CD4-positive, alpha-beta T cell (primary cell): ENCODE measurements around the gene RELT. TPM values are rescaled to one million over a fixed set of nuclear protein-coding genes. Genes with fewer than 3 reads are reported as not detected.

Source experiments
- ATAC-seq: fragments of 200-7000 bp; cut with Tn5 transposase; one replicate; pipeline ENCODE4 v1.10.0; 2022; ENCODE audit warnings: mild to moderate bottlenecking; ENCODE audit not compliant: poor library complexity
- CTCF ChIA-PET: fragments of 350-600 bp; sonication (Branson Sonifier 250); formaldehyde crosslinking; loops from one replicate; lab custom pipeline; 2021; ENCODE audit warnings: antibody characterized with exemption, inconsistent platforms; lab: Charles Lee
- POLR2A ChIA-PET: fragments of 350-600 bp; sonication (Branson Sonifier 250); formaldehyde crosslinking; loops from one replicate; lab custom pipeline; 2021; ENCODE audit warnings: antibody characterized with exemption, inconsistent platforms; lab: Charles Lee
- DNase-seq, 14 experiments: peaks; one replicate each; pipeline ENCODE4 v3.0.0-alpha.2; 2013 to 2020; ENCODE audit warnings: mixed read lengths in 2 of 14
- H3K27ac ChIP-seq, 2 donors: one replicate each; pipeline versions ENCODE4 v1.5.1 to v1.7.0; 2013; ENCODE audit warnings: low read length in 2 of 2, low read depth in 1 of 2, mild to moderate bottlenecking in 1 of 2
- H3K27me3 ChIP-seq, 2 experiments: 1 replicate in 1 of 2; 2 replicates in 1 of 2; pipeline versions ENCODE4 v1.6.1 to v1.7.0; 2013; ENCODE audit warnings: low read length in 2 of 2, control low read depth in 1 of 2, mild to moderate bottlenecking in 1 of 2, moderate library complexity in 1 of 2; ENCODE audit not compliant: insufficient read depth in 2 of 2, control insufficient read depth in 1 of 2
- H3K36me3 ChIP-seq: one replicate; pipeline ENCODE4 v1.6.1; 2013; ENCODE audit warnings: low read length, control low read depth; ENCODE audit not compliant: insufficient read depth
- H3K4me1 ChIP-seq: one replicate; pipeline ENCODE4 v1.6.1; 2013; ENCODE audit warnings: low read length, control low read depth; ENCODE audit not compliant: insufficient read depth
- H3K4me3 ChIP-seq: one replicate; pipeline ENCODE4 v1.5.1; 2013; ENCODE audit warnings: mild to moderate bottlenecking, low read length, moderate library complexity
- H3K9me3 ChIP-seq, 2 experiments: 1 replicate in 1 of 2; 2 replicates in 1 of 2; pipeline versions ENCODE4 v1.6.1 to v1.7.0; 2013; ENCODE audit warnings: low read length in 2 of 2, mild to moderate bottlenecking in 2 of 2, control low read depth in 1 of 2, moderate library complexity in 1 of 2; ENCODE audit not compliant: control insufficient read depth in 1 of 2, insufficient read depth in 1 of 2
- H3K27ac Mint-ChIP-seq: one replicate; pipeline ENCODE4 v1.8.0; 2020; ENCODE audit warnings: mixed read lengths
- H3K27me3 Mint-ChIP-seq: one replicate; pipeline ENCODE4 v1.8.0; 2021; ENCODE audit warnings: mixed read lengths
- H3K36me3 Mint-ChIP-seq: one replicate; pipeline ENCODE4 v1.8.0; 2021; ENCODE audit warnings: low read depth, mixed read lengths
- H3K4me1 Mint-ChIP-seq: one replicate; pipeline ENCODE4 v1.8.0; 2021; ENCODE audit warnings: low read depth, mixed read lengths
- H3K4me3 Mint-ChIP-seq: one replicate; pipeline ENCODE4 v1.8.0; 2020; ENCODE audit warnings: mild to moderate bottlenecking, mixed read lengths
- H3K9me3 Mint-ChIP-seq: one replicate; pipeline ENCODE4 v1.8.0; 2020; ENCODE audit warnings: mixed read lengths
- CTCF ChIP-seq: fragments of 200-600 bp; IDR thresholded peaks from one replicate; pipeline ENCODE4 v1.8.0; 2022; ENCODE audit warnings: antibody characterized with exemption, mild to moderate bottlenecking
- intact Hi-C, 2 experiments: fragments of 100-400 bp; cut with DNase I in 1 of 2; cut with micrococcal nuclease in 1 of 2; formaldehyde crosslinking; loops; one replicate each; pipeline versions ENCODE4 v1.15.1 to v1.9.0; 2023 to 2025; cut with DNase I, micrococcal nuclease
- total RNA-seq, 174 experiments: library from RNA in 2 of 174; stranded (reverse) in 2 of 174; gene quantifications; one replicate each; pipeline ENCODE4 v1.2.3 and lab custom pipeline; 2021 to 2026

Gene RELT
- total RNA-seq, 2 experiments from 2014 or later, result 107 to 114 TPM

GRCh38 chr11:73415854-73416615, 39.8 kb downstream of the RELT start:
- no peak for TF ChIP-seq CTCF
- Mint-ChIP-seq H3K4me1 (peaks cover 10% of the 10 kb centered on the region), H3K4me3 (no peak overlapping the region), H3K36me3 (peaks cover 50% of the 10 kb centered on the region), H3K27me3 (no peaks in the 10 kb centered on the region), H3K9me3 (no peaks in the 10 kb centered on the region), H3K27ac (peak overlapping the region; percentile 24)
- H3K36me3 ChIP-seq, result peaks cover 9% of the 10 kb centered on the region
- CTCF ChIA-PET, result interaction anchor here (1.0 kb wide), 1 partner anchor 22 kb away, joined by 4 read pairs; no protein-coding TSS in a partner anchor
- H3K9me3 ChIP-seq, result no peaks in the 10 kb centered on the region
- POLR2A ChIA-PET, result interaction anchor here (0.6 kb wide), 1 partner anchor 15 kb away, joined by 3 read pairs; no protein-coding TSS in a partner anchor
- no peak for DNase-seq
- no peaks in the 10 kb centered on the region for H3K27me3 ChIP-seq
- intact Hi-C loops, result no loop called here
- no peak overlapping the region for H3K4me3 ChIP-seq
- ATAC-seq, result no peak
- no peak overlapping the region for H3K27ac ChIP-seq
- H3K4me1 ChIP-seq, result no peaks in the 10 kb centered on the region

- peaks cover 10% of the 10 kb centered on the region for H3K4me1 Mint-ChIP-seq
- Histone ChIP-seq H3K27me3 (no peaks in the 10 kb centered on the region), H3K36me3 (peaks cover 9% of the 10 kb centered on the region), H3K4me1 (no peaks in the 10 kb centered on the region), H3K27ac (no peak overlapping the region), H3K9me3 (no peaks in the 10 kb centered on the region), H3K4me3 (no peak overlapping the region)
- H3K4me3 Mint-ChIP-seq, result no peak overlapping the region
- peaks cover 46% of the 10 kb centered on the region for H3K36me3 Mint-ChIP-seq
- CTCF ChIA-PET, result no interaction called here
- TF ChIP-seq CTCF, result no peak
- DNase-seq, result no peak
- H3K27ac Mint-ChIP-seq, result no peak overlapping the region
- POLR2A ChIA-PET, result no interaction called here
- H3K27me3 Mint-ChIP-seq, result no peaks in the 10 kb centered on the region
- no peak for ATAC-seq
- no peaks in the 10 kb centered on the region for H3K9me3 Mint-ChIP-seq
- intact Hi-C loops, result no loop called here
These were observed 40.6 kb downstream of the RELT start for GRCh38 chr11:73416786-73417185.

GRCh38 chr11:73420136-73420535, 43.9 kb downstream of the RELT start:
- Histone ChIP-seq H3K4me1 (no peaks in the 10 kb centered on the region), H3K27me3 (no peaks in the 10 kb centered on the region), H3K36me3 (peaks cover 9% of the 10 kb centered on the region), H3K4me3 (no peak overlapping the region), H3K9me3 (no peaks in the 10 kb centered on the region), H3K27ac (no peak overlapping the region)
- ChIA-PET POLR2A (no interaction called here), CTCF (no interaction called here)
- no peaks in the 10 kb centered on the region for H3K9me3 Mint-ChIP-seq
- DNase-seq, result no peak
- intact Hi-C loops, result no loop called here
- no peak overlapping the region for H3K4me3 Mint-ChIP-seq
- no peak for TF ChIP-seq CTCF
- H3K27ac Mint-ChIP-seq, result no peak overlapping the region
- no peaks in the 10 kb centered on the region for H3K27me3 Mint-ChIP-seq
- peaks cover 7% of the 10 kb centered on the region for H3K4me1 Mint-ChIP-seq
- peaks cover 40% of the 10 kb centered on the region for H3K36me3 Mint-ChIP-seq
- no peak for ATAC-seq
